ENCODE measurements around the gene LRP1.
"Not testable (repeated sequence)": the region's sequence is repeated elsewhere in the genome, so short reads cannot be mapped to it uniquely, and the experiment has no call there.

LRP1 gene

GRCh38 chr12:57112492-57113294 lies 15.6 kb upstream of the LRP1 start:
- no peaks in the 10 kb centered on the region for H3K27me3 ChIP-seq (ENCODE audit: low read depth)
- H3K4me3 ChIP-seq: peak overlapping the region; percentile 32; the same call in 1 of the 2 replicates
- no peaks in the 10 kb centered on the region for H3K9me3 ChIP-seq
- H3K4me1 ChIP-seq: peaks cover 31% of the 10 kb centered on the region
- in situ Hi-C loops (cut with MboI; ENCODE audit: low sequenced_read_pairs): loop anchor here (5.0 to 10.0 kb wide), 3 partner anchors 45 to 348 kb away; partner anchors contain the start of gene HSD17B6
- no peaks in the 10 kb centered on the region for H3K36me3 ChIP-seq (replicated peaks)
- DNase-seq (ENCODE audit: low spot score in 2 of 2): no peak

GRCh38 chr12:57116580-57117281 lies 11.6 kb upstream of the LRP1 start:
- in situ Hi-C loops (cut with MboI; ENCODE audit: low sequenced_read_pairs): loop anchor here (10.0 kb wide), 1 partner anchor 352 kb away; the partner anchor contains the start of gene HSD17B6
- H3K9me3 ChIP-seq: no peaks in the 10 kb centered on the region

GRCh38 chr12:57118711-57119271 lies 9.5 kb upstream of the LRP1 start:
- Histone ChIP-seq H3K9me3 (no peaks in the 10 kb centered on the region), H3K27me3 (ENCODE audit: low read depth) (peaks cover 2% of the 10 kb centered on the region; the same call in 1 of the 2 replicates), H3K36me3 (replicated peaks) (no peaks in the 10 kb centered on the region), H3K4me1 (no peaks in the 10 kb centered on the region), H3K4me3 (no peak overlapping the region)
- no peak for DNase-seq (ENCODE audit: low spot score in 2 of 2)
- in situ Hi-C loops (cut with MboI; ENCODE audit: low sequenced_read_pairs): loop anchor here (10.0 kb wide), 1 partner anchor 354 kb away; the partner anchor contains the start of gene HSD17B6

More at GRCh38 chr12:57116580-57117281, 11.6 kb upstream of the LRP1 start:
- Histone ChIP-seq H3K4me1 (peaks cover 7% of the 10 kb centered on the region), H3K27me3 (ENCODE audit: low read depth) (peaks cover 2% of the 10 kb centered on the region; the same call in 1 of the 2 replicates), H3K4me3 (no peak overlapping the region), H3K36me3 (replicated peaks) (no peaks in the 10 kb centered on the region)
- no peak for DNase-seq (ENCODE audit: low spot score in 2 of 2)

DNA sequence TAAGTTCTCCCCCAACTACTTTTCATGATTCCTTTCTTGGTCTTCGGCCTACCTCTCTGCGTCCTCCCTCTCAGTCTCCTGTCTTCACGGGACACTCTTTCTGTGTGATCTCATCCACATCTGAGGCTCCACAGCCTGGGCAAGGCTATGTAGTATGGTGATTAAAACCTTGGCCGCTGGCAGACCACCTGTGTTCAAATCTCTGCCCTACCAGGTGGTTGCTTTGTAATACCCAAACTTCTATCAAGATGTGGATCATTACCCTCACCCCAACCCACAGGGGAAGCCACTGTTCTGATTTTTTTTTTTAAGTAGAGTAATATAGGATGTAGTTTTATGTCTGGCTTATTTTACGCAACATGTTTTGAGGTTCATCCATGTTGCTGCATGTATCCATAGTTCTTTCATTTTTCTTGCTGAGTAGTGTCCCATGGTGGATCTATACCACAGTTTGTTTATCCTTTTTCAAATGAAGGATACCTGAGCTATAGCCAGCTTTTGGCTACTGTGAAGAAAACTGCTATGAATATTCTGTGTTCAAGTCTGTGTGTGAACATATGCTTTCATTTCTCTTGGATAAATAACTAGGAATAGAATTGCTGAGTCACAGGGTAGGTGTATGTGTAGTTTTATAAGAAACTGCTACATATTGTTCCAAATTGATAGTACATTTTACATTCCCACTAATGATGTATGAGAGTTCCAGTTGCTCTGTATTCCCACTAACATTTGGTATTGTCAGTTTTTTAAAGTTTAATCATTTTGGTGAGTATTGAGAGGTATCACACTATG lies 8.8 kb upstream of the LRP1 start:
- Histone ChIP-seq H3K4me3 (no peak overlapping the region), H3K9me3 (no peaks in the 10 kb centered on the region), H3K36me3 (replicated peaks) (no peaks in the 10 kb centered on the region), H3K4me1 (no peaks in the 10 kb centered on the region), H3K27me3 (ENCODE audit: low read depth) (peaks cover 2% of the 10 kb centered on the region; the same call in 1 of the 2 replicates)
- in situ Hi-C loops (cut with MboI; ENCODE audit: low sequenced_read_pairs): loop anchor here (10.0 kb wide), 1 partner anchor 355 kb away; the partner anchor contains the start of gene HSD17B6
- DNase-seq (ENCODE audit: low spot score in 2 of 2): no peak

DNA sequence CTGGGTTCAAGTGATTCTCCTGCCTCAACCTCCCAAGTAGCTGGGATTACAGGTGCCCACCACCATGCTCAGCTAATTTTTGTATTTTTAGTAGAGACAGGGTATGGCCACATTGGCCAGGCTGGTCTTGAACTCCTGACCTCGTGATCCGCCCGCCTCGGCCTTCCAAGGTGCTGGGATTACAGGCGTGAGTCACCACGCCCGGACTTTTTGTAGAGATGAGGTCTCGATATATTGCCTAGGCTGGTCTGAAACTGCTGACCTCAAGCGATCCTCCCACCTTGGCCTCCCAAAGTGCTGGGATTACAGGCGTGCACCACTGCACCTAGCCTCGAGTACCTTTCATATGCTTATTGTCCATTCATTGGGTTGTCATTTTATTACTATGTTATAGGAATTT lies 7.6 kb upstream of the LRP1 start:
- DNase-seq (ENCODE audit: low spot score in 2 of 2); in situ Hi-C loops (cut with MboI; ENCODE audit: low sequenced_read_pairs); H3K4me3 ChIP-seq: not testable (repeated sequence)

DNA sequence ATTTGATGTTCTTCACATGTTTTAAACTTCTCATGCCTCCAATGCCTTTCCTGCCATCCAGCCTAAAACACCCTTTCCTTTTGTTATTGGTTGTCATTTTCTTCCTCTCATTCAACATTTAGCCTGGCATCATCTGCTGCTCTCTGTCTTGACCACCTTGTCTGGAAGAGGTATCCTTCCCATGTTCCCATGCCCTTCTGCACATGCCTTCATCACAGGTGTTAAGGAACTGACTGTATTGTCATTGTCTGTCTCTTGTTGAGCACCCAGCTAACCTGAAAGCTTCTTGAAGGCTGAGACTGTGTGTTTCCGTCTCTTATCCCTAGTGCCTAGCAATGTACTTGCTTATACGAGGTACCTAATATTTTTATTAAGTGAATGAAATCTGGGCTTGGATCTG lies 4.5 kb upstream of the LRP1 start:
- no peak for DNase-seq (ENCODE audit: low spot score in 2 of 2)
- H3K36me3 ChIP-seq (replicated peaks): no peaks in the 10 kb centered on the region
- H3K4me1 ChIP-seq: peaks cover 7% of the 10 kb centered on the region
- H3K4me3 ChIP-seq: no peak overlapping the region
- no peaks in the 10 kb centered on the region for H3K9me3 ChIP-seq
- H3K27me3 ChIP-seq (ENCODE audit: low read depth): no peaks in the 10 kb centered on the region
- in situ Hi-C loops (cut with MboI; ENCODE audit: low sequenced_read_pairs): no loop called here

More for the DNA sequence above, 7.6 kb upstream of the LRP1 start:
- not testable (repeated sequence) for H3K36me3 ChIP-seq (replicated peaks); H3K9me3 ChIP-seq; H3K4me1 ChIP-seq; H3K27me3 ChIP-seq (ENCODE audit: low read depth)

DNA sequence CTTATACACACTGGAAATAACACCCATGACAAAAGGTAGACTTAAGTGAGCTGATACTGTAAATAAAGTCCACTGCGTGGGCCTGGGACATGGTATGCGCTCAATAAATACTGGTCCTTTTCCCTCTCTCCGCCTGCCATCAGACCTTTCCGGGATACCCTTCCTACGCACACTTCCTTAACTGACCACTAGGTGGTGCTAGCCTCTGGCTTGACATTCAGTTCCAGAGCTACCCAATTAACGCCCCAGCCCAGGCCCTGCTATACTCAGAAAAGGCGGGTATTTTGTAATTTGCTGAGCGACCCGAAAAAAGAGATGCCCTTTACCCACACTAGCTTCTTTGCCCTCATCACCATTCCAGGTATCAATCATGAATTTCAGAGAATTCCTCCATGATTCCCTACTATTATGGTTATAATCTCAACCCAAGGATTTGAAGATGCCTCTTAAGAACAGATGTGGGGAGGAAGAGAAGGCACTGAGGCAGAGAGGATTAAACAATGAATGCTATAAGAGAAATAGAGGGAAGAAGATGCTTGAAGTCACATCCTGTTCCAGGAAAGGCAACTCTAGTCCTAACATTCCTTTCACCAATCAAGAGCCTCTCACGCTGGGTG lies 3.9 kb upstream of the LRP1 start:
- peaks cover 7% of the 10 kb centered on the region for H3K4me1 ChIP-seq
- H3K27me3 ChIP-seq (ENCODE audit: low read depth): no peaks in the 10 kb centered on the region
- in situ Hi-C loops (cut with MboI; ENCODE audit: low sequenced_read_pairs): no loop called here
- H3K36me3 ChIP-seq (replicated peaks): no peaks in the 10 kb centered on the region
- H3K9me3 ChIP-seq: no peaks in the 10 kb centered on the region
- peak; percentile 70 to 87 for DNase-seq (ENCODE audit: low spot score in 2 of 2)
- H3K4me3 ChIP-seq: no peak overlapping the region

DNA sequence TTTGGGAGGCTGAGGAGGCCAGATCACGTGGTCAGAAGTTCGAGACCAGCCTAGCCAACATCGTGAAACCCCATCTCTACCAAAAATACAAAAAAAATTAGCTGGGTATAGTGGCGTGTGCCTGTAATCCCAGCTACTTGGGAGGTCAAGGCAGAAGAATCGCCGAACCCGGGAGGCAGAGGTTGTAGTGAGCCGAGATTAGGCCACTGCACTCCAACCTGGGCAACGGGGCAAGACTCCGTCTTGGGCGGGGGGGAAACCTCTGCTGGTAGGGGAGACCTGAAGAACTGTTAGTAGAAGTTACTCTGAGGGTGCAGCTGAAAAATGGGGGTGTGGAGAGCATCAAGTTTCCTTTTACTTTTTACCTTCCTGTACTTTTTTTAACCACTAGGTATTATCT lies 2.2 kb upstream of the LRP1 start:
- in situ Hi-C loops (cut with MboI; ENCODE audit: low sequenced_read_pairs): no loop called here
- DNase-seq (ENCODE audit: low spot score in 2 of 2): no peak
- H3K4me1 ChIP-seq: peaks cover 10% of the 10 kb centered on the region
- no peaks in the 10 kb centered on the region for H3K27me3 ChIP-seq (ENCODE audit: low read depth)
- no peaks in the 10 kb centered on the region for H3K36me3 ChIP-seq (replicated peaks)
- H3K4me3 ChIP-seq: no peak overlapping the region
- no peaks in the 10 kb centered on the region for H3K9me3 ChIP-seq

- in situ Hi-C loops (cut with MboI; ENCODE audit: low sequenced_read_pairs): no loop called here
- Histone ChIP-seq H3K27me3 (ENCODE audit: low read depth) (no peaks in the 10 kb centered on the region), H3K4me1 (peaks cover 10% of the 10 kb centered on the region), H3K9me3 (no peaks in the 10 kb centered on the region), H3K36me3 (replicated peaks) (no peaks in the 10 kb centered on the region), H3K4me3 (no peak overlapping the region)
- DNase-seq (ENCODE audit: low spot score in 2 of 2): no peak
Observed at GRCh38 chr12:57126561-57126960, 1.7 kb upstream of the LRP1 start.

GRCh38 chr12:57127101-57127725 lies 1.1 kb upstream of the LRP1 start:
- no peaks in the 10 kb centered on the region for H3K36me3 ChIP-seq (replicated peaks)
- peak; percentile 50 to 82 for DNase-seq (ENCODE audit: low spot score in 2 of 2)
- peak overlapping the region; percentile 82 for H3K4me3 ChIP-seq
- H3K27me3 ChIP-seq (ENCODE audit: low read depth): no peaks in the 10 kb centered on the region
- in situ Hi-C loops (cut with MboI; ENCODE audit: low sequenced_read_pairs): no loop called here
- no peaks in the 10 kb centered on the region for H3K9me3 ChIP-seq
- H3K4me1 ChIP-seq: peaks cover 10% of the 10 kb centered on the region

DNA sequence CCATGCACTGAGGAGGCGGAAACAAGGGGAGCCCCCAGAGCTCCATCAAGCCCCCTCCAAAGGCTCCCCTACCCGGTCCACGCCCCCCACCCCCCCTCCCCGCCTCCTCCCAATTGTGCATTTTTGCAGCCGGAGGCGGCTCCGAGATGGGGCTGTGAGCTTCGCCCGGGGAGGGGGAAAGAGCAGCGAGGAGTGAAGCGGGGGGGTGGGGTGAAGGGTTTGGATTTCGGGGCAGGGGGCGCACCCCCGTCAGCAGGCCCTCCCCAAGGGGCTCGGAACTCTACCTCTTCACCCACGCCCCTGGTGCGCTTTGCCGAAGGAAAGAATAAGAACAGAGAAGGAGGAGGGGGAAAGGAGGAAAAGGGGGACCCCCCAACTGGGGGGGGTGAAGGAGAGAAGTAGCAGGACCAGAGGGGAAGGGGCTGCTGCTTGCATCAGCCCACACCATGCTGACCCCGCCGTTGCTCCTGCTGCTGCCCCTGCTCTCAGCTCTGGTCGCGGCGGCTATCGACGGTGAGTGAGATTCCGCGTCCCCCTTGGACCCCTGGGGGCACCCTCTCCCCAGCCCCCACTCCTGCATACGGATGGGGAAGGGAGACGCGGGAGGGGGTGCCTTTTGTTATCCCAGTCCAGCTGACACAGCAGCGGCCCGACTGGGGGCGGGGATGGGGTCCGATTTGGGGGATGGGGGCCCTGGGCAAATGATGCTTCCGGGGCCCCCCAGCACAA lies 400 bp downstream of the LRP1 start:
- peaks cover 10% of the 10 kb centered on the region for H3K4me1 ChIP-seq
- H3K27me3 ChIP-seq (ENCODE audit: low read depth): no peaks in the 10 kb centered on the region
- no peaks in the 10 kb centered on the region for H3K36me3 ChIP-seq (replicated peaks)
- peak overlapping the region; percentile 82 for H3K4me3 ChIP-seq
- peak in 1 of 2 experiments; percentile 39 for DNase-seq (ENCODE audit: low spot score in 2 of 2)
- in situ Hi-C loops (cut with MboI; ENCODE audit: low sequenced_read_pairs): no loop called here
- H3K9me3 ChIP-seq: no peaks in the 10 kb centered on the region

DNA sequence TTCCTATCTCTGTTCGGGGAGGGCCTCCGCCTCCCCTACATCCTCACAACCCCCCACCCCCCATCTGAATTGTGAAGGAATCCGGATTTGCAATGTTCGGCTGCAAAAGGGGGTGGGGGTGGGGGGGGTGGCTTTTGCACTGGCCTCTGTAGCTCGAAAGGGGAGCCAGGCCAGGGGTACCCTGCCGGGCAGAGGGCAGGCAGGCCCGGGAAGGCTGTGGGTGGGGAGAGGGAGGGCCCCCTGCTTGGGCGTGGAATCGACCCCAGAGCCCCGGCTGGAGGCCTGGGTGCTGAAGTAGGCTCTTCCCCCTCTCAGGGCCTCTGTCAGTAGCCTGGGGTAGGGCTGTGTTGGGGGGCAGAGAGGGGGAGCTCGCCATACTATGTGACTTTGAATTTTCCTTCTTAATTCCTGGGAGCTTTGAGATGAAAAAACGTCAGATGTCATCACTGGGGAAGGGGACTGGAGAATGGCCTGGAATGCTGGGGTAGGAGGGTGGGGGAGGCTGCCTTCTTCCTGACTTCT lies 1.1 kb downstream of the LRP1 start:
- no peak for DNase-seq (ENCODE audit: low spot score in 2 of 2)
- in situ Hi-C loops (cut with MboI; ENCODE audit: low sequenced_read_pairs): no loop called here

More for the DNA sequence above, 1.1 kb downstream of the LRP1 start:
- H3K36me3 ChIP-seq (replicated peaks): no peaks in the 10 kb centered on the region
- H3K4me1 ChIP-seq: peaks cover 10% of the 10 kb centered on the region
- no peaks in the 10 kb centered on the region for H3K27me3 ChIP-seq (ENCODE audit: low read depth)
- H3K9me3 ChIP-seq: no peaks in the 10 kb centered on the region
- peak overlapping the region; percentile 82 for H3K4me3 ChIP-seq

All from HAP-1 (cell line).